ENCODE results near the gene USP4. TPM values are rescaled to one million over a fixed set of nuclear protein-coding genes. Genes with fewer than 3 reads are reported as not detected.

USP4 gene
- 17.8 and 21.7 TPM in 2 replicates for total RNA-seq

GRCh38 chr3:49339941-49340800 is at the start of gene USP4:
USP4 (minus strand) TSS chr3:49340053; CDS start chr3:49340024, 29 bp downstream.

GRCh38 chr3:49358217-49358883 is 18.5 kb upstream of the USP4 start, which contains the start of gene GPX1:
GPX1 (minus strand) TSS chr3:49358353; CDS start chr3:49358278, 75 bp downstream.

GRCh38 chr3:49276475-49277382 is 63.1 kb downstream of the USP4 start, which contains the start of gene C3orf62:
C3orf62 (minus strand) TSS chr3:49277232; CDS start chr3:49276872, 360 bp downstream.

Other genes starting within 250 kb of the USP4 start
- 56.7 and 61.9 TPM in 2 replicates for gene QRICH1, start 246.0 kb downstream of the USP4 start, total RNA-seq
- gene QARS1, start 235.3 kb downstream of the USP4 start, total RNA-seq, result 284 and 305 TPM in 2 replicates
- gene USP19, start 219.2 kb downstream of the USP4 start, total RNA-seq, result 40.0 and 45.9 TPM in 2 replicates
- gene LAMB2, start 207.0 kb downstream of the USP4 start, total RNA-seq, result 458 and 626 TPM in 2 replicates
- gene CCDC71, start 173.7 kb downstream of the USP4 start, total RNA-seq, result 15.7 and 16.2 TPM in 2 replicates
- gene KLHDC8B, start 168.5 kb downstream of the USP4 start, total RNA-seq, result 23.3 and 33.9 TPM in 2 replicates
- 0.85 and 1.7 TPM in 2 replicates for gene C3orf62, start 62.8 kb downstream of the USP4 start, total RNA-seq
- gene GPX1, start 18.3 kb upstream of the USP4 start, total RNA-seq, result 436 and 442 TPM in 2 replicates
- 401 and 422 TPM in 2 replicates for gene RHOA, start 71.9 kb upstream of the USP4 start, total RNA-seq
- 16.6 and 18.8 TPM in 2 replicates for gene TCTA, start 72.4 kb upstream of the USP4 start, total RNA-seq
- 0.71 and 1.5 TPM in 2 replicates for gene AMT, start 82.4 kb upstream of the USP4 start, total RNA-seq
- 4.4 and 13.2 TPM in 2 replicates for gene NICN1, start 89.3 kb upstream of the USP4 start, total RNA-seq
- 21.5 and 31.4 TPM in 2 replicates for gene DAG1, start 130.2 kb upstream of the USP4 start, total RNA-seq
- gene BSN, start 214.4 kb upstream of the USP4 start, total RNA-seq, result under 0.01 TPM in 2 replicates

Measured in smooth muscle cell of bladder (primary cell).